Left kidney (tissue), 2 donors: ENCODE results near the gene TP73. TPM values are rescaled to one million over a fixed set of nuclear protein-coding genes. Genes with fewer than 3 reads are reported as not detected.
"Not testable (repeated sequence)": the region's sequence is repeated elsewhere in the genome, so short reads cannot be mapped to it uniquely, and the experiment has no call there.

Experiments used
- DNase-seq: peaks from one replicate; pipeline ENCODE4 v3.0.0-alpha.2; 2013
- polyA plus RNA-seq: library from polyadenylated mRNA; unstranded; fragments of 120-200 nt; gene quantifications from one replicate; pipeline ENCODE4 v1.2.1, GENCODE V29; 2013; ENCODE audit not compliant: insufficient read length

The TP73 gene
- polyA plus RNA-seq, 1 donor = 0.55 TPM

DNA sequence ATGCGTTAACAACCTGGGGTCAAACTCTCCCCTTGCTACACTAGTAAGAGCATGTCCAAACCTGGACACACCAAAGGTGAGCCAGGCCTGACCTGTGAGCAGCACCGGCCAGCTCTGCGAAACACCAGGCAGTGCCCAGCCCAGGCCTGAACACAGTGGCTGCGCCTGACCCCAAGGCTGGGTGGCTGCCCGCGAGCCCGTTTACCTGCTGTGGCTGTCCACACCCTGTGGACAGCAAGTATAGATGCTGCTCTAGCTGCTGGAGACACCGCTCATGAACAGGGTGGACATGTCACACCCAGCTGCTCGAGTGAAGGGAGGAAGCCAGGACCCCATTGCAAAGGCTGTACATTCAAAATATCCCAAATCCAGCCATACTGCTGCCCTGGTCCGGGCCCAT is 92.3 kb downstream of the TP73 start:
- DNase-seq = no peak

GRCh38 chr1:3745071-3745470 is 92.8 kb downstream of the TP73 start:
- no peak for DNase-seq

- no peak for DNase-seq
Measured at GRCh38 chr1:3745590-3746381, 93.5 kb downstream of the TP73 start.

GRCh38 chr1:3746389-3746829 is 94.1 kb downstream of the TP73 start:
- no peak for DNase-seq

- DNase-seq = peak; percentile 81
Measured at GRCh38 chr1:3746830-3747521, 94.7 kb downstream of the TP73 start.

- DNase-seq = no peak
Measured at GRCh38 chr1:3747522-3747848, 95.2 kb downstream of the TP73 start.

DNA sequence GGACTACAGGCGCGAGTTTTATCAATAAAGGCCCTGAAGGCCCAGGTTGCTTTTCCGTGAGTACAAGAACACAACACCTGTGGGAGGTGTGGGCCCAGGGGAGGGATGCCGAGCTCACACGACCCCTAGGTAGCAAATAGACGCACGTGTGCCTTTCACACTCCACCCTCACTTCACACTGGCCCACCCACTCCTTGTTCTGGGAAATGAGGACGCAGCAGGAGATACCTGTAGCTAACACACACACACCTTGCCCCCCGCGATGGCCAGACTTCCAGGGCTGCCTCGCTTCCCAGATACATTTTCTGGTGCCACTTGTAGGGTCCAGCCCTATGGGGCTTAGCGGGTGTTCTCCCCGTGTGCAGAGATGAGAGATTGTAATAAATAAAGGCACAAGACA is 95.6 kb downstream of the TP73 start:
- no peak for DNase-seq

- not testable (repeated sequence) for DNase-seq
Measured at GRCh38 chr1:3748316-3748900, 96.1 kb downstream of the TP73 start.

- no peak for DNase-seq
Measured at GRCh38 chr1:3749512-3749911, 97.2 kb downstream of the TP73 start.

- DNase-seq = no peak
Measured at GRCh38 chr1:3750741-3751140, 98.4 kb downstream of the TP73 start.

DNA sequence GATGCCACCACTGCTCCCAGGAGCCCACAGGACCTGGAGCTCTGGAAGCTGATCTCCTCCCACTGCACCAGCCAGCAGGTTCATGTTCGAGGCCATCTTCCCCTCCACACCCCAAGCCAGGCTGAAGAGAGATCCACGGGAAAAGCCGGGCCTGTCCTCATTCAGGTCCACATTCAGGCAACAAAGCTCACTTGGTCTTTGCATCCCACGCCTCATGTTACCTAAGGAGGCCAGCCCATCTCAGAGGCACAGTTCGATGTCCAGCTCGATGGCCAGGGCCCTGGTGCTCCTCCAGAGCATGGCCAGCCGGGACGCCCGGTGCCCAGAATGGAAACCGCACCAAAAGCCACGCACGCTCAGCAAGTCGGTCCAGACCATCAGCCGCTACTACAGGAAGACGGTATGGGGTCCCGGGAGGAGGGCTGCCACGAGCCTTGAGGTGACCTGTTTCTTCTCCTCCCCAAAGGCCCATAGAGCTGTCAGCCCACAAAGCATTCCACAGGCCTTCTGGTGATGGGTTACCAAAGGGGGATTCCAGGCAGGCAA is 100.2 kb downstream of the TP73 start, which contains the start of gene CCDC27:
Gene CCDC27 (plus strand): TSS at position 51 of the 546 bp plus-strand sequence. CDS start 32 bp downstream, at position 83.
- no peak for DNase-seq

DNA sequence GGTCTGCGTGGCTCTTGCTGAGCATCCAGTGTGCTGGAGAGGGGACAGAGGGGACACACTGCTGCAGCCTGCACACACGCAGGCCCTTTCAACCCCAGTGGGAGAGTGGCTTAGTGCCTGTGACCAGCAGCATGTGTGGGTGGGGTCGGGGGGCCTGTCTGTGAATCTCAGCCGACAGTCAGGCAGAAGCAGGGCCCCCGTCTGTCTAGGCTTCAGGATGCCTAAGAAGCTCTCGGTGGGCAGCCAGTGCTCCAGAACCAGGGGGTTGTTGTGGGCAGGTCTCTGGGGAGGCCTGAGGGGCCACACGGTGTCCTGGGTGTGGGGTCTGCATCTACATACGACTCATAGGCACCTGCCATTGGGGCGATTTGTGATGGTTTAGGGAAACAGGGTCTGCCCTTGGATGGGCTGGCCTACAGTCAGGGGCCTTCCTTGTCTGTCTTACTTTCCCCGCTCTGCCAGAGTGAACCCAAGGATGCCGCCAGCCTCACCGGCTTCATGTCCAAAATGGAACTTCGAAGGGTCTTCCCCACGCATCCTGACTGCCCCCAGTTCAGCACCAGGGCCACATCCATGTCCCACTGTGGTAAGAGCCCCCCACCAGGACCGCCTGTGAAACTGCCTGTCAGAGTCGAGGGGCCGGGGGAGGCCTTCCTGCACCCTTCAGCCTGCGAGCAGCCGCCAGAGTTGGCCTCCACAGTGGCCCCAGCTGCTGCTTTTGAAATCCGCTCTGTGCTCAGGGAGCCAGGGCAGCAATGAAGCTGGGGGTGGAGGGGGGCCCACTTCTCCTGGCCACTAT is 101.5 kb downstream of the TP73 start:
- DNase-seq = no peak

GRCh38 chr1:3756394-3756793 is 104.1 kb downstream of the TP73 start:
- DNase-seq = no peak

- no peak for DNase-seq
Measured at GRCh38 chr1:3759164-3759563, 106.8 kb downstream of the TP73 start.

DNA sequence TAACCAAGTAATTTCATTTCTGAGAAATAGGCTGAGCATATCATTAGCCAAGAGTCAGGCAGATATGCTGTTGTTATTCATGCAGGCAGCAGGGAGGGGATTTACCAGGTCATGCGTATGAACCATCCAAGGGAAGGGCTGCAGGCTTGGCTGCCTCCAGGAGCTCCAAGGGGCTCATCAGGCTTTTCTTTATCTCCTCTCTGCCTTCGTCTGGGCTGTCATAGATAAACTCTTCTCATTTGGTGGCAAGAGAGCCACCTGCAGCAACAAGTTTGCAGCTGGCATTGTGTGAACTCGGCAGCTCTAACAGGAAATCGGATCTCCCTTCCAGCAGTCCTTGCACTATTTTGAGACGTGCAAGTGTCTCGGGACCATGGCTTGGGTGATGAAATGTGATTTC is 107.5 kb downstream of the TP73 start:
- DNase-seq = no peak

DNA sequence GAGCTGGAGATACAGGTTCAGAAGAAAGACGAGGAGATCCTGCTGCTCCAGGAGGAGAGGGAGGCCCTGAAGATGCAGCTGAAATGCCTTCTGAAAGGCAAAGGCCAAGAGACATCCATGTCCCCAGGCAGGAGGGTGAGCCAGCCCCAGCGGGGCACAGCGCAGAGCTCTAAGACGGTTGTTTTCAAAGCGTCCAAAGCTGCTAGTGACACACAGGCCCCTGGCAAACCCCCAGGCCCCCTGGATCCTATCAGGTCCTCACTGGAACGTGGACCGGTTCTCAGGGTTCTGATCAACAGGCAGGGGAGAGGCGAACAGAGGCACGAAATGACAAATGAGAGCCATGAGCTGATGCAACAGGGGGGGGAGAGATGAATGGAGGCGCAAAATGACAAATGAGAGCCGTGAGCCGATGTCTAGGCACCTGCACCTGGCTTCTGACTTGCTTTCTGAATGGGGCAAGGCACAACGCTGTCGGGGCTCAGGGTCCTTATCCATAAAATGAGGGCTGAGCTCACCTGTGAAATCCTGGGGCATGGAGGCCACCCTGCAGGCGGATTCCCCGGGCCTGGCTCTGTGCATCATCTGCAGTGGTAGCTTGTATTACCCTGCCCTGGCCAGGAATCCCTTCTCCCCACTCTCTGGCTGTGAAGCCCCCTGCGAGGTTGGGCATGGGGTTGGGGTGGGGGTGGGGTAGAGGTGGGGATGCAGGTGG is 109.1 kb downstream of the TP73 start:
- no peak for DNase-seq

DNA sequence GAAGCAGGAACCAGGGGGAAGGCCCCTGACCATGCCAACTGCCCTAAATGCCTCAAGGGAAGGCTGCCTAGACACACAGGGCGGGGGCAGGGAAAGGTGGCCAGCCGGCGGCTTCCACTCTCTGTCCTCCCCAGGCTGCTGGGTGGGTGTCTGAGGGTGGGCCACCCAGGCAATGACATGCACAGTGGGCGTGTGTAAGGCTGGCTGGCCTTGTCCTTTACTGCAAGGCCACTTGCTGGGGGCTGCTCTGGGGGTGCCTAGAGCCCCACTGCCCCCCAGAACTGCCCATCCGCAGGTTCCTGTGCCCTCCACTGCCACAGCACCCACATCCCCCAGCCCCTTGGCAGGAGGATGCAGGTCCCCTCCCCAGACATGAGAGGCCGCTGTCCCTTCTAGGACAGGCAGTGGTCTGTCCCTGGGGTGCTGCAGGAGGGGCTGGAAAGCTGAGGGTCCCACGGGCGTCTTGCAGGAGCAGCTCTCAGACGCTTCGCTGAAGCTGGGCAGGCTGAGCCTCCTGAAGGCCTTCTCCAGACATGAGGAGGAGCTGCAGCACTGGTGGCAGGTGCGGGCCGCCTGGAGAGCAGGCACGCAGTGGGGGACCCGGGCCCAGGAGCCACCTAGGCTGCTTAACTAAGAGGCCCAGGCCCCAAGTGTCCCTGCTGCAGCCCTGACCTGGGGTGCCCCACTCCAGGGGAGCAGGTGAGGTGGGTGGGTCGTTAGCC is 110.0 kb downstream of the TP73 start:
- no peak for DNase-seq

DNA sequence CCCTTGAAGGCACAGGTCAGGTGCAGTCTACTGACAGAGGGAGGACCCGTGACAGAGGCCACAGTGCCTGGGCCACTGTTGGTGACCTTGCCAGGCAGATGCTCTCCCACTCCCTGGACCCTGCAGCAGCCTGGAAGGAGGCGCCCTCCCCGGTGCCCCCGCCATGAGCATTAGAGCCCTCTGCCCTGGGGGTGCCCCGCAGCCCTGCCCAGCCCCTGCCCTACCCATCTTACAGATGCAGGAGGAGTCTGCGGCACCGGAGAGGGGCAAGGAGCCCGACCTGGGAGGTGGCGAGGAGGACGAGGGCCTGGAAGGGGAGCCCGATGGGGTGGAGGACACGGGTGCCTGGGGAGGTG is 110.5 kb downstream of the TP73 start:
- no peak for DNase-seq

GRCh38 chr1:3763351-3764125 is 111.2 kb downstream of the TP73 start:
- DNase-seq = no peak

GRCh38 chr1:3767328-3767925 is 115.1 kb downstream of the TP73 start:
- no peak for DNase-seq
